ENCODE measurements around the gene RRP15.
A peak's percentile ranks its signal among the peaks of the same experiment; 100 is the strongest.

RRP15 gene

DNA sequence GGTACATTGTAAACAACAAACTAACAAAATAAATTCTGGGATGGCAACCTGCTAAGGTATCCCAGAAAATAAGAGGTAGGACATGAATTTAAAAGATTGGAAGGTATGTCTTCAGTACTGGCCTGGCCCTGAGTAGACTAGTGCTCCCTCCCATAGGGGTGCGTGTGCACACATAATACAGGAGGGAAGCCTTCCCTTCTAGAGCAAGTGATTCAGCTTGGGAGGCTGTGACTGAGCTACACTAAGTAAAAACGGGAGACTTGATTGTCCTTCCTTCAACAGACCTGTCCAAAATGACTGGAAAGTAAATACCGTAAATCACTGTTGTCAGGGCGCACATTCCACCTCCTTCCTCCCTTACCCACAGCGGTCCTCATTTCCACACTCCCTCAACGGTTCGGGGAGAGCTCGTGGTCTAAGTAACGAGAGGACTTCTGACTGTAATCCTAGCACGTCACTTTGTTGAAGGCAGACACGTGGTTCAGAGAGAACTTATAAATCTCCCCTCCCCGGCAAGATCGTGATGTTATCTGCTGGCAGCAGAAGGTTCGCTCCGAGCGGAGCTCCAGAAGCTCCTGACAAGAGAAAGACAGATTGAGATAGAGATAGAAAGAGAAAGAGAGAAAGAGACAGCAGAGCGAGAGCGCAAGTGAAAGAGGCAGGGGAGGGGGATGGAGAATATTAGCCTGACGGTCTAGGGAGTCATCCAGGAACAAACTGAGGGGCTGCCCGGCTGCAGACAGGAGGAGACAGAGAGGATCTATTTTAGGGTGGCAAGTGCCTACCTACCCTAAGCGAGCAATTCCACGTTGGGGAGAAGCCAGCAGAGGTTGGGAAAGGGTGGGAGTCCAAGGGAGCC lies 60.0 kb downstream of the RRP15 start, which contains the start of gene TGFB2:
Gene TGFB2, plus strand, starts transcription at position 523 of the 859 bp plus-strand sequence. CDS start 1,366 bp downstream, outside the sequence.
- peak; percentile 93 for DNase-seq

DNA sequence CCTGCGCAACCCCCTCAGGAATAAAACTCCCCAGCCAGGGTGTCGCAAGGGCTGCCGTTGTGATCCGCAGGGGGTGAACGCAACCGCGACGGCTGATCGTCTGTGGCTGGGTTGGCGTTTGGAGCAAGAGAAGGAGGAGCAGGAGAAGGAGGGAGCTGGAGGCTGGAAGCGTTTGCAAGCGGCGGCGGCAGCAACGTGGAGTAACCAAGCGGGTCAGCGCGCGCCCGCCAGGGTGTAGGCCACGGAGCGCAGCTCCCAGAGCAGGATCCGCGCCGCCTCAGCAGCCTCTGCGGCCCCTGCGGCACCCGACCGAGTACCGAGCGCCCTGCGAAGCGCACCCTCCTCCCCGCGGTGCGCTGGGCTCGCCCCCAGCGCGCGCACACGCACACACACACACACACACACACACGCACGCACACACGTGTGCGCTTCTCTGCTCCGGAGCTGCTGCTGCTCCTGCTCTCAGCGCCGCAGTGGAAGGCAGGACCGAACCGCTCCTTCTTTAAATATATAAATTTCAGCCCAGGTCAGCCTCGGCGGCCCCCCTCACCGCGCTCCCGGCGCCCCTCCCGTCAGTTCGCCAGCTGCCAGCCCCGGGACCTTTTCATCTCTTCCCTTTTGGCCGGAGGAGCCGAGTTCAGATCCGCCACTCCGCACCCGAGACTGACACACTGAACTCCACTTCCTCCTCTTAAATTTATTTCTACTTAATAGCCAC lies 60.7 kb downstream of the RRP15 start:
- peak; percentile 90 for DNase-seq

DNA sequence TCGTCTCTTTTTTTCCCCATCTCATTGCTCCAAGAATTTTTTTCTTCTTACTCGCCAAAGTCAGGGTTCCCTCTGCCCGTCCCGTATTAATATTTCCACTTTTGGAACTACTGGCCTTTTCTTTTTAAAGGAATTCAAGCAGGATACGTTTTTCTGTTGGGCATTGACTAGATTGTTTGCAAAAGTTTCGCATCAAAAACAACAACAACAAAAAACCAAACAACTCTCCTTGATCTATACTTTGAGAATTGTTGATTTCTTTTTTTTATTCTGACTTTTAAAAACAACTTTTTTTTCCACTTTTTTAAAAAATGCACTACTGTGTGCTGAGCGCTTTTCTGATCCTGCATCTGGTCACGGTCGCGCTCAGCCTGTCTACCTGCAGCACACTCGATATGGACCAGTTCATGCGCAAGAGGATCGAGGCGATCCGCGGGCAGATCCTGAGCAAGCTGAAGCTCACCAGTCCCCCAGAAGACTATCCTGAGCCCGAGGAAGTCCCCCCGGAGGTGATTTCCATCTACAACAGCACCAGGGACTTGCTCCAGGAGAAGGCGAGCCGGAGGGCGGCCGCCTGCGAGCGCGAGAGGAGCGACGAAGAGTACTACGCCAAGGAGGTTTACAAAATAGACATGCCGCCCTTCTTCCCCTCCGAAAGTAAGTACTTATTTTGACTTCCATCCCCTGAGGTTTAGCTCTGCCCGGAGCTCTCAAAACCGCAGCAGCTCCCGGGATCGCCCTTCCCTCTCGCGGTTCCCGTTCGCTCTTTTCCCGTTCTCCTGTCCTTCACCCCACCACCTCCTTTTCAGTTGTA lies 61.5 kb downstream of the RRP15 start:
- peak; percentile 67 for DNase-seq

DNA sequence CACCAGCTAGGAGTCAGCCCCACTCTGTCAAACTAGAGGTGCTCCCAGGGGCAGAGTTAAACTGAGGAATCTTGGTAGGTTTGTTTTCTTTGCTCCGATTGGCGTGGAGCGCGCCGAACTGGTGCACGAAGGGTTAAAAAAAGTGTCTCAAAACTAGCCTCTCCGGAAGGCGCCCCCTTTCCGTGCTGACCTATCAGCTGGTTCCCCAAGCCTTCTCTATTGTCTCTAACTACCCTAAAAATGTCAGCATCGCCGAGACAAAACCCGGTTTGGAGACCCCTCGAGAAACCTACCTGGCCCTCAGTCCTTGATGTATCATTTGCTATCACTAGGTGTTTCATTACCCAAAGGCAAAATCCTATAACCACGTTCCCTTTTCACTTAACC lies 62.2 kb downstream of the RRP15 start:
- DNase-seq = peak; percentile 84

DNA sequence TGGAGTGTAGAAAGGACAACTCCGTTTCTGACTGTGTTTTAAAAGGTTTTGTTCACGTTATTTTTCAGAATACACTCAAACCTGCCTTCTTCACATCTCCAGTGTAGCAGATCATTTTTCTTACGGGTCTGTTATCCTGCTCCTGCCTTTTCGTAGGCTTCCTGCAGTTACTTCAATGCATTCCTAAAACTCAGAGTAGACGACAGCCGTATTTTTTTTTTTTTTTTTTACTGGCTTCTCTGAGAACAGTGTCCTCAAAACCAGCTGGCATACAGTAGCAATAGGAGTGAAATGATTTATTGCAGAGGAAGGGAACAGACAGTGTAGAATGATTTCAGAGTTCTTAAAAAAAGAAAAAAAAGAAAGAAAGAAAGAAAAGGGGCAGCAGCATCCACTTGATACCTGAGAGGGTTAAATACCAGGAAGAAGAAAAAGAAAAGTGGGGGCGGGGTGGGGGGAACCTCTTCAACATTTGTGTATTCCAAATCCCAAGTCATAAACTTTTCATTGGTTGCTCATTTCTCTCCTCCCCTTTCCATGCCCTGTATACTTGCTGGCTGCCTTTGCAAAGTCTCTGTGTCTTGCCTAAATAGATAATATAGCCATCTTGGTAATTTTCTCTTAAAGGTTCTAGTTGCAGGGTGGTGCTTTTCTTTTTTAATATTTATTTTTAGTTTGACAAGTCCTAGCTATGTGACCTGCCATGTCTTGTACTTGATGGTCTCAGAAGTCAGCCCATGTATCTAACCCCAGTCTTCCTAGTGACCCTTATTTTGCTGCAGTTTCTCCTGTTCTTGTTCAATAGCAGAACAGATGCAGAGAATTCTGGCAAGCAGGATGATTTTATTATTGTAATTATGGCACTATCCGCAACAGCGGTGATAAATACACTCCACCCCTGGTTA lies 62.9 kb downstream of the RRP15 start:
- peak; percentile 91 for DNase-seq

DNA sequence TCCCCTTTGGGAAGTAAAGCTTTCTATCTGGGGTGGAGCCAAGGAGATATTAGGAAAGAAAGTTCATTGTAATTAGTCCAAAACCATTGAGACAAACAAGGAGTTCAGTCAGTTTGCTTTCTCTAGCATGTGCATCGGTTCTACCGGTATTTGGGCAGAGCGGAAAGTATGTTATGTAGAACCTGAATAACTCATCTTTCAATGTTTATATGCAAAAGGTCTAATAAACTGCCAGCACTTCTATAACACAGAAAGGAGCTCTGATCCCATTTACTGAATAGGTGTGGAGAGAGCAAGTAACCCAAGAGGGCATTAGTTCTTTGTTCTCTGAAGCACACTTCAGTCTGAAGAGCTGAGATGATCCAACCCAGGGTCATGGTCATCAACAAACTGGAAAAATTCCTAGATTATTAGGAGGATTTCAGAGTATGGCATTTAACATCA lies 63.6 kb downstream of the RRP15 start:
- DNase-seq = peak; percentile 75

DNA sequence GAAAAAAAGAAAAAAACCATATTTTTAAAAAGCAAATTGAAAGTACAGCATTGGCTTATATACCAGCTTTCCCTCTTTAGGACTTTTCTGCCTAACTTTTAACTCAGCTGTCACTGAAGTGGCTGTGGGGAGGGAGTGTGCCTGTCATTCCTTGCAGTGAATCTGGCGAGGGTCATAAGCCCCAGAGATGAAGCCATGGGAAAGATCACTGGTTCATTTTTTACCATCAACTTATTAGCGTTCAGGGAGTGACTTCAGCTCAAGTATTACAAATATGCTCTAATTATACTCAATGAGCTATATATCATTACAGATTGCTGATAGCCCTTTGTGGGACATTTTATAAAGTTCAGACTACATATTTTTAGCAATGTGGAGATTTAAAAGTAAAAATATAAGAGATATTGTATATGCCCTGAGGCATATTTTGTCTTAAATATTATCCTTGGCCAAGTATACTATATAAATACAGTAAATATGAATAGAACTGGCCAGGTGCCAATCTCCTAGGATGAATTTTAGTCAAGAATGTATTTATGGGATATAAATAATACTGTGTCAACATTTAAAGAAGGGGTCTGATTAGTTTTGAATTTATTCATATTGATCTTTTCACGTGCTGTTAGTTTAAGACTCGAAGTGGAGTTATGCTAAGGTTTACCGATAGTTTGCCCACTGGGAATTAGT lies 64.4 kb downstream of the RRP15 start:
- peak; percentile 53 for DNase-seq

DNA sequence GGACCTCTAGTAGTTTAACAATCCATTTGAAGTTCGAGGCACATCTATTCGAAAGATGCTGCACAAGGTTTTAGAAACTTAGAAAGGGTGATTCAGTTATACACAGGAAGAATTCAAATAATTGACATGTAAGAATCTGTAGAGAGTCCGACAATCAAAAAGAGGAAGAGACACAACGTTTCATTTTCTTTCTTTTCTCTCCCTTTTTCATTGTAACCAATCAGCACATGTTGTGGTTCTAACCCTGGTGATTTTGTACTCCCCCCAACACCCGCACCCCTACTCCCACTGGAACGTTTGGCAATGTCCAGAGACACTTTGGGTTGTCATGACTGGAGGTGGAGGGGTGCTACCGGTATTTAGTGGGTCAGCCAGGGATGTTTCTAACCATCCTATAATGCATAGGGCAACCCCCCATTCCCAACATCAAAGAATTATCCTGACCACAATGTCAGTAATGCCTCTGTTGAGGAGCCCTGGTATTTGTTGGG lies 65.0 kb downstream of the RRP15 start:
- no peak for DNase-seq

DNA sequence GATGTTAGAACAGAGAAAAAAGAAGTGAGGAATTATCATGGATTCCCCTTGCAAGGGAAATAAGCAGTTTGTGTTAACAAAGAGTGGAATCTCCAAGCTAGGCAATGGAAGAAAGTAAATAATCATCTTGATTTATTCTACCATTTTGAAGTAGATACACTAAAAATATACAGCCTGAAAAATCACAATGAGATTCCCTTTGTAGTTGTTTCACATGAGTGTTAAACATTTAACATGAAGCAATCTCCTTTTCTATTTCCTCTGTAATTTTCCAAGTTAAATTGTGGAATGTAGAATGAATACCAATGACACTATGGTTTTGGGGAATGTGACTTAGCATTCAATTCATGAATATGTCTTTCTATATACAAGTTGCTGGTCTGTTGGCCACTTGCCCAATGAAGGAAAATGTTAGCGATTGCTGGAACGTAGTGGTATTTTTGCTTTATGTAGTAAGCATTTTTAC lies 65.7 kb downstream of the RRP15 start:
- DNase-seq = peak; percentile 71

DNA sequence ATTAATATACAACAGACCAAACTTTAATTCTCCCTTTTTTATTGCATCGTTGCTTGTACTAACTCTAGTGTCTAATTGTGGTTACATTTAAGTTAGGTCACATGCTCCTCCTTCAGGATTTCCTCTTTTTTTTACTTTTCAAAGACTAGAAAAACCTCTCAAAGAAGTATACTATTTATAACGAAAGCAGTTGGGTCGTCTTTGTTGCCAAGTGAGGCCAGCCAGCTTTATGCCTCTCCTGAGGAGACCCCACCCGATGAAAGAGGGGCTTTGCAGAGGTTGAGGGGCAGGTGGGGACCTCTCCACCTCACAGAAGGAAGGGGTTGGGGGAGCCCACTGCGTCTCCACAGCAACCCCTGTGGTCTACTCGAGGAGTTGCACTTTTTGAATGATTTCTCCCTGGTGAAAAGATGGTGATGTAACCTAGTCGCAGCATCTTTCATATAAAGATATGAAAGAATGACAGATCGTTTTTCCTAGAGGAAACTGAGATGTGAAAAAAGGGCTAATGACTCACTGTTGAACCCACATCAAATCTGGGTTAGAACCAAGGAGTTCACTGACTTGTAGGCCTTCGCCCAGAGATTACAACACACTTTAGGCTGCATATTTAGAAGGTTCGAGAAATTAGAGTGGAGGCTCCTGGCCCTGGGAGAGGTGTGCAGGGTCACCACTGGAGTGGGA lies 66.4 kb downstream of the RRP15 start:
- DNase-seq = peak; percentile 60

DNA sequence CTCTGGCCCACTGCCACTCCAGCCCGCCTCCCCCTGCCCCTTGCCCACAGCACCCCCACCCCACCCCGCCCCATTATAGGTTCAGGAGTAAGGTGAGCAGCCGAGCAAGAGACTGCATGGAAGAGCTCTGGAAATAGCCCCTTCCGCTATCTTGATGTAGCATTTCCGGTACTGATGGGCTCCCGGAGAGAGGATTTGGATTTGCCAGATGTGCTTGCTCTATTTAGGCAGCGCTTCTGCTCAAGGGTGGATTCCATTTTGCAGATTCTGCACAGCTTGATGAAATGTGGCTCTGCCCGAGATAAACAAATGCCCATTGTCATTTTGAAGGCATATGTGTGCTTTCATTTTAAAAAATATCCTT lies 67.0 kb downstream of the RRP15 start:
- DNase-seq = no peak

DNA sequence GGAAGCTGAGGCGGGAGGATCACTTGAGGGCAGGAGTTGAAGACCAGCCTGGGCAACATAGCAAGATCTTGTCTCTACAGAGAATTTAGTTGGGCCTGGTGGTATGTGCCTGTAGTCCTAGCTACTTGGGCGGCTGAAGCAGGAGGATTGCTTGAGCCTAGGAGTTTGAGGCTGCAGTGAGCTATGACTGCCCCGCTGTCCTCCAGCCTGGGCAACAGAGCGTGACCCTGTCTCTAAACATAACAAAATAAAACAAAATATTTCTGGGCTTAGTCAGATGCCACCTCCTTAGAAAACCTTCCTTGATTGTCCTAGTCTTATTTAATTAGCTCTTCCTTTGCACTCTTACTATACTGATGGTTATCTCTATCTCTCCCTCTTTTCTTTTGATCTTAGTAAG lies 68.6 kb downstream of the RRP15 start:
- DNase-seq = no peak

DNA sequence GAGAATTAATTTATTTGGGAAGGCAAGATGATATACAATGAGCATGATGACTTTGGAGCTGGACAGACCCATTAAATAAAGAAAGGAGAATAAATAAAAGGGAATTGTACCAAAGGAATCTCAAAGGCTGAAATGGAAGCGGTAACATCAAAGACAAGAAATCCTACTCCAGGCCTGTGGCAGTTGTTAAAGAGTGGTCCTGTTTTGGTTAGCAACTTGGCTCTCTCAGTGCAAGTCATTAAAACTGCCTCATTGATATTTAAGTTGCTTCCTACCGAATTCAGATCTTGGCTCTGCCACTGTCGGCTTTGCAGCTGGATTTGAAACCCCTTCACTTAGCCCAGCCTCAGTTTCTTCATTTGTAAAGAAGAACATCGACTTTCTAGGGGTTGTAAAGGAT lies 70.2 kb downstream of the RRP15 start:
- no peak for DNase-seq

DNA sequence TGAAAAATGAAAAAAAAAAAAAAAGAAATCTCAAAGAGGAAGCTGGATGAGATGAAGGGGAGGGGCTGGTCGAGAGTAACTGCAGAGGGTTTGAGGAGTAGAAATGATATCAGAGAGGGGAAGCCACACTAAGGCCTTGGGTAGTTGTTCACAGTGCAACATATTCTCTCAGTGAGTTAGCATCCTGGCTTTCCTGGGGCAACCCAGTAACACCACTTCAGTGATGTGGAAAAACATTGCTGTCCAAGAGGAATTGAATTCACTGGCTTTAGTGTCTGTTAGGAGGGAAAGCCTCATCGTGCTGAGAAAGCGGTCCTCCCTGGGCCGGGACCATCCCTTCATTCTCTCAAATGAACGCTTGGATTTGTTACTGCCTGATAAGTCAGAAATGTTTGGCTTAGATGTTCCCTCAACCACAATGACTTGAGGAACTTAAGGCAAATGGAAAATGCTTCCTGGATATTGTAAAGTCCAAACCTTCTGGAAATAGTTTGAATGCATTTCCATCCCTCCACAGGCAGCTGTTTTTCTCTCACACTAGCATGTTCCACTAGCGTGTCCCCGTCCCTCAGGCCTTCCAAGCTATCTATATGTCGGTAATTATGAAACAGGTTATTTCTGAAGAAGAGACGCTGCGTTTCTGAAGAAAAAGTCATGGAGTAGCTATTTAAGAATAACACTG lies 72.3 kb downstream of the RRP15 start:
- no peak for DNase-seq

DNA sequence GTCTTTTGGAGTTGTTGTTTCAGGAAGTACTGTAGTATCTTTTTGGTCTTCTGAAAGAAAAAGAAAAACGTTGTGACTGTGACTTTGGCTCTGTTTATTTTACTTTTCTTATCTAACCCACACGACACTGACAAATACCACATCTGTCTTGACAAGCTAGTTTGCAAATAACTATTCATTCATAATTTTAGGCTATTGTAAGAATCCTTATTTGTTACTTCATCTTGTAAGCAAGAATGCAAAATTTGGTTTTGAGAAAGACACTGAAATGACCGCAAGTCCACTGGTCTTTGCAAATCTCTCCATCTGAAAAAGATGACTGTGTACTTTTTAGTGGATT lies 72.8 kb downstream of the RRP15 start:
- no peak for DNase-seq

DNA sequence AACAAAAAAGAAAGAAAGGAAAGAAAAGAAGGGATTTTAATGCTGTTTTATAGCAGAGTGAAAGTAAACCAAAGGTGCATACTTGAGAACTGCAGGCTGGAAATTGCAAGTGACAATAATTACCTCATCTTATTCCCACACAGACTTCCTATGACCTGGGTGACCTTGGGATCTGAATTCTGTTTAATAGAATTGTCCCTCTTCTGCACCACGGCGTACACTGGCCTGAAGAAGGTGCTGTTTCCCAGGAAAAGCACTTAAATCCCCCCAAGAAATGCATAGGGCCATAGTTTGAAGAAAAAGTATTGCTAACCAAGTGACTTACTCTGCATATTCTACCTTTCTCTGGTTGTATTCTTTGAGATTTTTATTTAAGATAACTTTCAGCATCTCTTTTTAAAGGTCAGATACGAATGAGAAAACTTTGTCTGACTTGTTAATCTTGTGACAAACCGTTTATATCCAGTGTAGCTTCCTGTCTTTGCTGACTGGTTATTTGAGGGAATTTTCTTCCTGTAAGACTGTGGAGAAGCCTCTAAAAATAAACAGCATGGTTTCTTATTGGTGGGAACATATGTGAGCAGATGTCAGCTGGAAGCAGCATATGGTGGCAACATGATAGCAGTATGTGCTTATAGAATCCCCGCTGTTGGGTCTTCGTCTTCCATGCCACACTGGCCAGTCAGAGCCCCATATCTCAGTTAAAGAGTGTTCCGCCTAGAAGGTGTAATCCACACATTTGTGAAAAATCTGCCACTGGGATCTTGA lies 76.4 kb downstream of the RRP15 start:
- DNase-seq = peak; percentile 75

DNA sequence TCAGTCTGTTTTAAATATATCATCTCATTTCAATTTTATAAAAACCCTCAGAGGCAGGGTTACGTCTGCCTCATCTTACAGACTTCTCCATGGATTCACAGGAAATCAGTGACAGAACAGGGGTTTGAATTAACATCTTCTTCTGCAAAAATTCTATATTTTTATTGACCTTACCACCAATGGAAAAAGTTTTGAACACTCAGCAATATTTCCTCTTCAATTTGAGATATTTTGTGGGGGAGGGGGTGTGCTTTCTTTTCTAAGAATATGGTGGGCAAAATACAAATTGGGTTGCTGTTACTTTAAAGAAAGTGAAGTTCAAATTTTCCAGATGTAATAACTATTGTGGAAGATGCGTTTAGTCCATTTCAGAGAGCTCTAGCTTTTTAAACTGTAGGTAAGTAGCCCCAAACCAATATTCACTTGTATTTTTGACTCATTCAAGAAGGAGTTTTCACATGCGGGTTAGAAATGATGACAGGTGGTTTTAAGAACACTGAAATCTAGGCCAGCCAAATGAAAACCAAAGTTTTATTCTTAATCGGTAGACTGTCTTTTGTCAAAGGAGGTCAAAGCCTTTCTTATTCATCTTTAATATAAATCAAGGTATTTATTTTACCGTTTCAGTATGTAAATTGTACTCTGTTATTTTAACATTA lies 77.5 kb downstream of the RRP15 start:
- DNase-seq = no peak

DNA sequence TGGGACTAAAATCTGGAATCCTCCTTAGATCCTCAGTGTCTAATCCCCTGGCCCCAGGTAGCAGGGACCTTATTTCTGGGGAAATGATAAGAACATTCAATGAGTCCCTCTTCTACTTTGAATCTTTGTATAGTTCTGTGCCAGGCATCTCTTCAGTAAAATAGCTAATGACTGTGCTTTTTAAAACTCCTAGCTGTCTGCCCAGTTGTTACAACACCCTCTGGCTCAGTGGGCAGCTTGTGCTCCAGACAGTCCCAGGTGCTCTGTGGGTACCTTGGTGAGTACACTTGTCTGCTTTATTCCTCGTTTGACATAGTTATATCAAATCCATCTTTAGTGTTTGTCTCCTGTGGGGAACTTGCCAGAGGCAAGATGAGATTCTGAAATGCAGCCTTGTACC lies 78.0 kb downstream of the RRP15 start:
- no peak for DNase-seq
